Astrocyte (in vitro differentiated cells and primary cell): ENCODE measurements around the gene DGKB. TPM values are rescaled to one million over a fixed set of nuclear protein-coding genes. Genes with fewer than 3 reads are reported as not detected.

Source experiments
- DNase-seq: peaks from one replicate; pipeline ENCODE4 v3.0.0-alpha.2; 2010; ENCODE audit warnings: low read depth
- FAIRE-seq: peaks from 2 replicates; lab custom pipeline; 2011; peaks lifted over from hg19 to GRCh38; lab: Jason Lieb, UNC
- H2AFZ ChIP-seq: 2 replicates; pipeline ENCODE4 v1.6.0; 2012; ENCODE audit warnings: low read depth, low read length, inconsistent platforms
- H3K27ac ChIP-seq: 2 replicates; pipeline ENCODE4 v1.5.1; 2011; ENCODE audit warnings: low read depth, low read length, inconsistent platforms
- H3K27me3 ChIP-seq: 2 replicates; pipeline ENCODE4 v1.6.0; 2011; ENCODE audit warnings: low read length, inconsistent platforms; ENCODE audit not compliant: insufficient read depth
- H3K36me3 ChIP-seq: 2 replicates; pipeline ENCODE4 v1.5.1; 2011; ENCODE audit warnings: low read length, inconsistent platforms; ENCODE audit not compliant: insufficient read depth
- H3K4me1 ChIP-seq: 2 replicates; pipeline ENCODE4 v1.5.1; 2011; ENCODE audit warnings: low read length, inconsistent platforms; ENCODE audit not compliant: insufficient read depth
- H3K4me2 ChIP-seq: 2 replicates; pipeline ENCODE4 v1.6.0; 2012; ENCODE audit warnings: low read length, inconsistent platforms
- H3K4me3 ChIP-seq: 2 replicates; pipeline ENCODE4 v1.5.1; 2011; ENCODE audit warnings: low read depth, mild to moderate bottlenecking, low read length, inconsistent platforms; ENCODE audit not compliant: insufficient read depth
- H3K79me2 ChIP-seq: 2 replicates; pipeline ENCODE4 v1.6.0; 2012; ENCODE audit warnings: mild to moderate bottlenecking, low read length, inconsistent platforms; ENCODE audit not compliant: insufficient read depth
- H3K9ac ChIP-seq: 2 replicates; pipeline ENCODE4 v1.6.0; 2012; ENCODE audit warnings: mild to moderate bottlenecking, low read length, inconsistent platforms
- H3K9me3 ChIP-seq: 2 replicates; pipeline ENCODE4 v1.5.1; 2012; ENCODE audit warnings: low read depth, mild to moderate bottlenecking, low read length, inconsistent platforms; ENCODE audit not compliant: insufficient read depth
- H4K20me1 ChIP-seq: 2 replicates; pipeline ENCODE4 v1.6.0; 2012; ENCODE audit warnings: low read length, inconsistent platforms; ENCODE audit not compliant: insufficient read depth
- H3K27ac Mint-ChIP-seq: one replicate; pipeline ENCODE4 v1.8.0; 2021; ENCODE audit warnings: mild to moderate bottlenecking, mixed read lengths; ENCODE audit not compliant: unreplicated experiment
- H3K27me3 Mint-ChIP-seq: one replicate; pipeline ENCODE4 v1.8.0; 2021; ENCODE audit warnings: low read depth, mixed read lengths; ENCODE audit not compliant: unreplicated experiment
- H3K36me3 Mint-ChIP-seq: one replicate; pipeline ENCODE4 v1.8.0; 2021; ENCODE audit warnings: low read depth, mixed read lengths; ENCODE audit not compliant: unreplicated experiment
- H3K4me1 Mint-ChIP-seq: one replicate; pipeline ENCODE4 v1.8.0; 2021; ENCODE audit warnings: low read depth, mixed read lengths; ENCODE audit not compliant: unreplicated experiment
- H3K4me3 Mint-ChIP-seq: one replicate; pipeline ENCODE4 v1.8.0; 2021; ENCODE audit warnings: mild to moderate bottlenecking, moderate library complexity, mixed read lengths; ENCODE audit not compliant: unreplicated experiment
- H3K9me3 Mint-ChIP-seq: one replicate; pipeline ENCODE4 v1.8.0; 2021; ENCODE audit warnings: mild to moderate bottlenecking, mixed read lengths; ENCODE audit not compliant: unreplicated experiment
- EZH2 ChIP-seq: IDR thresholded peaks from 2 replicates; pipeline ENCODE4 v1.6.1; 2012; ENCODE audit warnings: mild to moderate bottlenecking, low read length, inconsistent platforms; ENCODE audit not compliant: insufficient read depth
- total RNA-seq: library from RNA; stranded (reverse); gene quantifications from 2 replicates; pipeline ENCODE4 v1.2.1, GENCODE V29; 2021
- TF ChIP-seq, protein P1 (sequence below): IDR thresholded peaks from 2 replicates; pipeline ENCODE4 v1.5.1; 2011; ENCODE audit warnings: low read depth, mild to moderate bottlenecking, inconsistent platforms, low read length, moderate library complexity; ENCODE audit not compliant: insufficient read depth

DGKB gene
- total RNA-seq, 1 donor from 2014 or later, result 0.39 TPM

DNA sequence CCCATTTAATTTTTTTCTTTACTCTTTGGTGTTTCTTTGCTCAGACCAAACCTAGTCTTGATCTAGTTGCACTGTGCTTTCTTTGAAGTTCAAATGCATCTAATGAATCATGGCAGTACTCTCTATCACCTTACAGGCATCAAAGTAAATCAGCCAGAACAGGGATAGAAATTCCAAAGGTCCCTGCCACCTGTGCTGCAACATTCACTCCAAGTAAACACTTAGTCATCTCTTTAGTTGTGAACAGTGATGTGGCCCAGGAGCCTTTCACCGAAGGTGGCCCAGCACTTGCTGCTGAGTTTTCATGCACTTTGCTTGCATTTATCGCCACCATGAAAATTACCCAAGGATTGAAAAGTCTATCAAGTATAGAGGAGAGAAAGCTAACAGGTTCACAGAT is 599.0 kb downstream of the DGKB start:
- Histone ChIP-seq H3K4me3 (no peak overlapping the region), H3K9me3 (no peaks in the 10 kb centered on the region), H2AFZ (no peak overlapping the region), H3K79me2 (no peaks in the 10 kb centered on the region), H3K4me2 (no peak overlapping the region), H3K27ac (no peak overlapping the region), H3K36me3 (no peaks in the 10 kb centered on the region), H4K20me1 (no peaks in the 10 kb centered on the region), H3K4me1 (no peaks in the 10 kb centered on the region), H3K27me3 (no peaks in the 10 kb centered on the region), H3K9ac (no peak overlapping the region)
- H3K36me3 Mint-ChIP-seq, result no peaks in the 10 kb centered on the region
- DNase-seq (no peak), FAIRE-seq (no peak)
- H3K4me1 Mint-ChIP-seq, result no peaks in the 10 kb centered on the region
- TF ChIP-seq, protein P1, sequence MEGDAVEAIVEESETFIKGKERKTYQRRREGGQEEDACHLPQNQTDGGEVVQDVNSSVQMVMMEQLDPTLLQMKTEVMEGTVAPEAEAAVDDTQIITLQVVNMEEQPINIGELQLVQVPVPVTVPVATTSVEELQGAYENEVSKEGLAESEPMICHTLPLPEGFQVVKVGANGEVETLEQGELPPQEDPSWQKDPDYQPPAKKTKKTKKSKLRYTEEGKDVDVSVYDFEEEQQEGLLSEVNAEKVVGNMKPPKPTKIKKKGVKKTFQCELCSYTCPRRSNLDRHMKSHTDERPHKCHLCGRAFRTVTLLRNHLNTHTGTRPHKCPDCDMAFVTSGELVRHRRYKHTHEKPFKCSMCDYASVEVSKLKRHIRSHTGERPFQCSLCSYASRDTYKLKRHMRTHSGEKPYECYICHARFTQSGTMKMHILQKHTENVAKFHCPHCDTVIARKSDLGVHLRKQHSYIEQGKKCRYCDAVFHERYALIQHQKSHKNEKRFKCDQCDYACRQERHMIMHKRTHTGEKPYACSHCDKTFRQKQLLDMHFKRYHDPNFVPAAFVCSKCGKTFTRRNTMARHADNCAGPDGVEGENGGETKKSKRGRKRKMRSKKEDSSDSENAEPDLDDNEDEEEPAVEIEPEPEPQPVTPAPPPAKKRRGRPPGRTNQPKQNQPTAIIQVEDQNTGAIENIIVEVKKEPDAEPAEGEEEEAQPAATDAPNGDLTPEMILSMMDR, result no peak
- TF ChIP-seq EZH2, result no peak
- H3K27ac Mint-ChIP-seq, result no peak overlapping the region
- no peaks in the 10 kb centered on the region for H3K27me3 Mint-ChIP-seq
- no peaks in the 10 kb centered on the region for H3K9me3 Mint-ChIP-seq
- no peak overlapping the region for H3K4me3 Mint-ChIP-seq

DNA sequence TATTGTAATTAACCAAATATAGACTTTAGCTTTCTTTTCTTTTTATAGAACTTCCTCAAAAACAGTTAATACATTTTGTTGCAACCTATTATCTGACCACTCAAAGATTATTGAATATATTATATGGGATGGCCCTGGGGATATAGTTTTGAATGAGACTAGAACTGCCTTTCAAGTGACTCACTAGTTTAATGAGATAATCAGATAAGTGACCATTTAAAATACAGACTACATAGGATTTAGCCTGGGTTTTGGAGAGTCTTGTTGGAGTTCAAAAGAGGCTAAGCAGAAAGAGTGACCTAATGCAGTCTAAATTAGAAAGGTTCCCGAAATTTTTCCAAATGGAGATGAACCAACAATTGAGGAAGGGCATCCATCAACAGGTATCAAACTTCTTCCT is 607.9 kb downstream of the DGKB start:
- no peaks in the 10 kb centered on the region for H4K20me1 ChIP-seq
- Mint-ChIP-seq H3K27ac (no peak overlapping the region), H3K4me3 (no peak overlapping the region), H3K36me3 (no peaks in the 10 kb centered on the region), H3K9me3 (peaks cover 4% of the 10 kb centered on the region), H3K27me3 (no peaks in the 10 kb centered on the region), H3K4me1 (no peaks in the 10 kb centered on the region)
- no peak for FAIRE-seq
- TF ChIP-seq, protein P1, result no peak
- TF ChIP-seq EZH2, result no peak
- H3K36me3 ChIP-seq, result no peaks in the 10 kb centered on the region
- no peak overlapping the region for H3K4me2 ChIP-seq
- H3K4me3 ChIP-seq, result no peak overlapping the region
- H3K9ac ChIP-seq, result no peak overlapping the region
- H3K27me3 ChIP-seq, result no peaks in the 10 kb centered on the region
- H3K79me2 ChIP-seq, result no peaks in the 10 kb centered on the region
- no peak overlapping the region for H2AFZ ChIP-seq
- no peaks in the 10 kb centered on the region for H3K9me3 ChIP-seq
- no peak for DNase-seq
- H3K27ac ChIP-seq, result no peak overlapping the region
- H3K4me1 ChIP-seq, result no peaks in the 10 kb centered on the region

DNA sequence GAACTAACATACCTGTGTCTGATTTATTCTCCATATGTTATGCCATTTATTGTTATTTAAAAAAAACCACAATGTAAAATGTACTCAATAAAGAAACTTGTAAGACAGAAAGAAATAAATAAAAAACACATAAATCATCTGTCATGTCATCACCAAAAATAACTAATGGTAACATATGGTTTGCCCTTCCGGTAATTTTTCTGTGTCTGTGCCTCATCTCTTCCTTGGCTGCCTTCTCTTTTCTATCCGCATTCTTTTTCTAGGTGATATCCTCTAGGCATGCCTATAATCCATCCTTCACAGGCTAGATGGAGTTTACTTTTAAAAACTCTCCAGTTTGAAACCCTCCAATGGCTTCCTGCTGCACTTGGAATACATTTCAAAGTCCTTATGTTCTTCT is 609.1 kb downstream of the DGKB start:
- no peak for FAIRE-seq
- H3K36me3 ChIP-seq, result no peaks in the 10 kb centered on the region
- H3K4me3 Mint-ChIP-seq, result no peak overlapping the region
- no peaks in the 10 kb centered on the region for H3K36me3 Mint-ChIP-seq
- H3K9me3 Mint-ChIP-seq, result peaks cover 4% of the 10 kb centered on the region
- H3K9me3 ChIP-seq, result no peaks in the 10 kb centered on the region
- no peak overlapping the region for H3K9ac ChIP-seq
- no peak for DNase-seq
- no peaks in the 10 kb centered on the region for H3K79me2 ChIP-seq
- no peak overlapping the region for H3K27ac Mint-ChIP-seq
- no peak overlapping the region for H3K27ac ChIP-seq
- H4K20me1 ChIP-seq, result no peaks in the 10 kb centered on the region
- no peaks in the 10 kb centered on the region for H3K27me3 Mint-ChIP-seq
- H3K27me3 ChIP-seq, result no peaks in the 10 kb centered on the region
- H2AFZ ChIP-seq, result no peak overlapping the region
- no peaks in the 10 kb centered on the region for H3K4me1 Mint-ChIP-seq
- H3K4me3 ChIP-seq, result no peak overlapping the region
- no peak overlapping the region for H3K4me2 ChIP-seq
- no peaks in the 10 kb centered on the region for H3K4me1 ChIP-seq
- no peak for TF ChIP-seq EZH2
- TF ChIP-seq, protein P1, result no peak
